ENCODE measurements around the gene KDM6A. TPM values are rescaled to one million over a fixed set of nuclear protein-coding genes. Genes with fewer than 3 reads are reported as not detected.
"Not testable (repeated sequence)": the region's sequence is repeated elsewhere in the genome, so short reads cannot be mapped to it uniquely, and the experiment has no call there.

Gene KDM6A
- total RNA-seq, 1 donor from 2014 or later = 26.2 TPM

DNA sequence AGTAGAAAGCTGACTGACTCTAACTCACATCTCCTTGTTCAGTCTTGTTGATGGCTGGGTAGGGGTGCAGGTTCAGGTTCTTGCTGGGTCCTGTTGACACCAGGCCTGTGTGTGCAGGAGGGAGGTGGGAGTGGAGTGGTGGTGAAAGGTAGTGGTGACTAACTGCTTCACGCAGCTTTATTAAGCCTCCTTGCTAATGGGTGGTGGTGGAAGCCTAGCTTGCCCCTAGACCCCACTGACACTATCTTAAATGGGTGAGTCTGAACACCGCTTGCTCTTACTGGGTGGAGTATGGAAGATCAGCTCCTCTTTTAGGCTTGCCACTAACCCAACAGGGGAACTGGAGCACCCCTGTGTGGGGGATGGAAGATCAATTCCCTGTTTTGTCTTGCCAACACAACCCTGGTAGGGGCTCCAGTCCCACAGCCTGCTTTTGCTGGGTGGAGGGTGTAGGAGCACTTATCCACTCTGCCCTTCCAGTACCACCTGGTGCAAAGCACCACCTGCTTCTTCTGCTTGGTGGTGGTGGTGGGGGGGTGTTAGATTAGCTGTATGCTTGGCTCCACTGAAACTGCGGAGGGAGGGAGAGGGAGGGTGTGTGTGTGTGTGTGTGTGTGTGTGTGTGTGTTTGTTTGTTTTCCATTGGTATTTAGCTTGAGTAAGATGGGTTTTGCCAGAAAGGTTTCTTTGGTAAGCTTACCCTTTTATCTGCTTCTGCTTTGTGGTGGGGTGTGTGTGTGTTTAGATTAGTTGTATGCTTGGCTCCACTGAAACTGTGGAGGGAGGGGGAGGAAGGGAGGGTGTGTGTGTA is 25.6 kb downstream of the KDM6A start:
- Mint-ChIP-seq H3K27me3 (no peaks in the 10 kb centered on the region), H3K9me3 (no peaks in the 10 kb centered on the region), H3K36me3 (ENCODE audit: low read depth) (peaks cover 20% of the 10 kb centered on the region), H3K4me1 (peaks cover 22% of the 10 kb centered on the region), H3K27ac (peak overlapping the region; percentile 87), H3K4me3 (peak overlapping the region; percentile 50)
- DNase-seq = peak; percentile 62
- intact Hi-C loops (cut with micrococcal nuclease) = loop anchor here (2.0 kb wide), 1 partner anchor 26 kb away; the partner anchor contains the start of gene KDM6A

DNA sequence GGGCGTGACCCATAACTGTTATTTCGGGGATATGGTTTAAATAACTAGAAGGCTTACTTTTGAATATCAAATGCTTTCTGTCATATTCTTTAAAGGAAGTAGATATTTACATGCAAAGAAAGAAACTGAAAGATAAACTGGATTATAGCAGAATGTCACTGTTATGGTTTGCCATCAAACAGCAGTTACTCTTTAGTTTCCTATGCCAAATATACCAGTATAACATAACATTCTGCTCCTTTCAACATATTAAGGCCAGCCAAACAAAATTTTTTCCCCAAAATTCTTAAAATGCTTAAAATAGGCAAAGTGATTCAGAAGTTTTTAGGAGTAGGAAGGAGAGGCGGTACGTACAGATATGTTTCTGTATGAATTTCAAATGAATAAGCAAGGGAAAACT is 27.0 kb downstream of the KDM6A start:
- Mint-ChIP-seq H3K27me3 (no peaks in the 10 kb centered on the region), H3K4me3 (peak overlapping the region; percentile 53), H3K4me1 (peaks cover 28% of the 10 kb centered on the region), H3K36me3 (ENCODE audit: low read depth) (peaks cover 20% of the 10 kb centered on the region), H3K9me3 (no peaks in the 10 kb centered on the region), H3K27ac (peak overlapping the region; percentile 87)
- no peak for DNase-seq
- intact Hi-C loops (cut with micrococcal nuclease) = loop anchor here (2.0 kb wide), 1 partner anchor 27 kb away; the partner anchor contains the start of gene KDM6A

DNA sequence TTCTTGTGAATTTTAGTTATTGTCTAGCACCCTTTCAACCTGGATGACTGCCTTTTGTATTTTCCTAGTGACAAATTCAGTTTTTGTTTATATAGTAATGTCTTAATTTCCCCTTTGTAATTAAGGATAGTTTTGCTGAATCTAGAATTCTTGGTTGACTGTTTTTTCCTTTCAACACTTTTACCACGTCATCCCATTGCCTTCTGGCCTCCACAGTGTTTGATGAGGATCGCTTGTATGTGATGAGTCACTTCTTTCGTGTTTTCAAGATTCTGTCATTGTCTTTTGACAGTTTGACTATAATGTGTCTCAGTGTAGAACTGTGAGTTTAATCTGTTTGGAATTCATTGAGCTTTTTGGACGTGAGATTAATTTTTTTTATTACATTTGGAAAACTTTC is 30.1 kb downstream of the KDM6A start:
- intact Hi-C loops (cut with micrococcal nuclease) = no loop called here
- peaks cover 42% of the 10 kb centered on the region for H3K4me1 Mint-ChIP-seq
- H3K36me3 Mint-ChIP-seq (ENCODE audit: low read depth) = peaks cover 22% of the 10 kb centered on the region
- H3K27me3 Mint-ChIP-seq = no peaks in the 10 kb centered on the region
- peaks cover 5% of the 10 kb centered on the region for H3K9me3 Mint-ChIP-seq
- DNase-seq = peak; percentile 57
- peak overlapping the region; percentile 9 for H3K4me3 Mint-ChIP-seq
- peak overlapping the region; percentile 66 for H3K27ac Mint-ChIP-seq

DNA sequence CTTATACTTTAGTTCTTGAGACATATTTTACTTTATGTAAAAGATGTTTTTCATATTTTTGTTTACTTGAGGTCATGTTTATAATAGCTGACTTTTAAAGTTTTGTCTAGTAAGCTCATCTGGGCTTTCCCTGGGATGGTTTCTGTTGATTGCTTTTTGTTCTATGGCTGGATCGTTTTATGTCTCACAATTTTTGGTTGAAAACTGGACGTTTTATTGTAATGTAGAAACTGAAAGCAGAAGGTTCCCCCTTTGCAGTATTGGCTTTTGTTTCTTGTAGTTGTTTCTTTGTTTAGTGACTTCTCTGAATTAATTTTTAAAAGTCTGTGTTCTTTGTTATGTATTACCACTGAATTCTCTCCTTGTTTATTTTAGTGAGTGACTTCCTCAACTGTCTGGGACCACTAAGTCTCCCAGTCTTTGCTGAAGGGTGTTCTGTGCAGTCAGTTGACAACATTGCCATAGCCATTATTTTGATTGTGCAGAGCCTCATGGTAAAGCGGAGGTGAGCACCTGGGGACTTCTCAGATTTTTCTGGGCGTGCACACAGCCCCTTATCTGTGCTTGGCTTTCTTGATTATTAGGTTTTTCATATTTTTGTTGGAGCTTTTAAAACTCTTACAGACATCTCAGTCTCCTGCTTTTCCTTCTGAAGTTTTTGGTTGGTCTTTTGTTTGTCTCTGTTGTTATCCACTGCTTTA is 31.0 kb downstream of the KDM6A start:
- H3K36me3 Mint-ChIP-seq (ENCODE audit: low read depth) = peaks cover 22% of the 10 kb centered on the region
- H3K4me1 Mint-ChIP-seq = peaks cover 39% of the 10 kb centered on the region
- H3K9me3 Mint-ChIP-seq = peaks cover 7% of the 10 kb centered on the region
- peak overlapping the region; percentile 49 for H3K4me3 Mint-ChIP-seq
- intact Hi-C loops (cut with micrococcal nuclease) = no loop called here
- peak overlapping the region; percentile 66 for H3K27ac Mint-ChIP-seq
- no peaks in the 10 kb centered on the region for H3K27me3 Mint-ChIP-seq
- DNase-seq = no peak

DNA sequence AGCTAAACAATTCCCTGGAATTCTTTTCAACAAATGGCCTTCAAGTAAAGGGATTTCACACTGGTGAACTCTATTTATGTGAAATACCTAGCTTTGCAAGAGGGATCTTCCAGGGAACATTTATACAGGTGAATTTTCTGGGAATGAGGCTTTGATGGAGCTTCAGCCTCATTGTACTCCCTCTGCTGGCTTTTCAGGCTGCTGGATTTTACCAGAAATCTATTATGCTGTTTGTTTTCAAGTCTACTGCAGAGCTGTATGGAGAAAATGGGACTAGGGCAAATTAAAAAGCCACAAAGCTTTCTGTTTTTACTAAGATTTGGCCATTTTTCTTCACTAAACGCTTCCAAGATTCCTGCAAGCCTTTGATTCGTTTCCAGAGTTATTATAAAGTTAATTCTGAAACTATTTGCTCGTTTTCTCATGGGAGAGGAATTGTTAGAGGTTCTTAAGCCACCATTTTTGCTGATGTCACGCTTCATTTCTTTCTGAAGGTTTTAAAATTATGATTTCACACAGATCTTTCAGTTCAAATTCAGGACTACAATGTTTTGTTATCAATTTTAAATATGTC is 31.6 kb downstream of the KDM6A start:
- peak overlapping the region; percentile 49 for H3K4me3 Mint-ChIP-seq
- H3K36me3 Mint-ChIP-seq (ENCODE audit: low read depth) = peaks cover 21% of the 10 kb centered on the region
- intact Hi-C loops (cut with micrococcal nuclease) = no loop called here
- H3K27ac Mint-ChIP-seq = peak overlapping the region; percentile 66
- H3K9me3 Mint-ChIP-seq = peaks cover 7% of the 10 kb centered on the region
- no peaks in the 10 kb centered on the region for H3K27me3 Mint-ChIP-seq
- no peak for DNase-seq
- peaks cover 33% of the 10 kb centered on the region for H3K4me1 Mint-ChIP-seq

DNA sequence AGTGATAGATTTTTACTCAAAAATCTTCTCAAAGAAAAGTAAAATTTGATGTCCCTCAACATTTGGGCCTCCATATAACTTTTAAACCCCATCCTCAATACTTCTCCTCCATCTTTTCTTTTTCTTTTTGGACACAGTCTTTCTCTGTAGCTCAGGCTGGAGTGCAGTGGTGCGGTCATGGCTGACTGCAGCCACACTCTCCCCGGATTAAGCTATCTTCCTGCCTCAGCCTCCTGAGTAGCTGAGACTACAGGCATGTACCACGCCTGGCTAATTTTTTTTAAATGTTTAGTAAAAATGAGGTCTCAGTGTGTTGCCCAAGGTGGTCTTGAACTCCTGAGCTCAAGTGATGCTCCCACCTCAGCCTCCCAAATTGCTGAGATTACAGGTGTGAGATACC is 33.1 kb downstream of the KDM6A start:
- no peak for DNase-seq
- Mint-ChIP-seq H3K36me3 (ENCODE audit: low read depth) (peaks cover 19% of the 10 kb centered on the region), H3K27ac (peak overlapping the region; percentile 41), H3K4me1 (peaks cover 30% of the 10 kb centered on the region), H3K9me3 (peaks cover 7% of the 10 kb centered on the region), H3K4me3 (no peak overlapping the region), H3K27me3 (no peaks in the 10 kb centered on the region)
- intact Hi-C loops (cut with micrococcal nuclease) = no loop called here

DNA sequence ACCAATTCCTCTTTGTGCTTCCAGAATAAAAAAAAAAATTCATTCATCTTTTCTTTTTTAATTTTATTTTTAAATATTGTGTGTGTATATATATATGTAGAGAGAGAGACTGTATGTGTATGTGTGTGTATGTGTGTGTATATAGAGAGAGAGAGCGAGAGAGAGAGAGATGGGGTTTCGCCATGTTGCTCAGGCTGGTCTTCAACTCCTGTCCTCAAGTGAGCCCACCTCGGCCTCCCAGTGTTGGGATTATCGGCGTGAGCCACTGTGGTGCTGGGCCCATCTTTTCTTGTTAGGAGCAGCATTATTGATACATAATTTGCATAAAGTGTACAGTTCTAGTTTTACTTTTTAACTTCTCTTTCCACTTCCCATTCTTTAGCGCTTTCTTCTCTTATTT is 33.6 kb downstream of the KDM6A start:
- H3K4me3 Mint-ChIP-seq = no peak overlapping the region
- H3K27ac Mint-ChIP-seq = no peak overlapping the region
- peaks cover 19% of the 10 kb centered on the region for H3K36me3 Mint-ChIP-seq (ENCODE audit: low read depth)
- no peaks in the 10 kb centered on the region for H3K27me3 Mint-ChIP-seq
- no peak for DNase-seq
- peaks cover 7% of the 10 kb centered on the region for H3K9me3 Mint-ChIP-seq
- H3K4me1 Mint-ChIP-seq = peaks cover 30% of the 10 kb centered on the region
- intact Hi-C loops (cut with micrococcal nuclease) = no loop called here

DNA sequence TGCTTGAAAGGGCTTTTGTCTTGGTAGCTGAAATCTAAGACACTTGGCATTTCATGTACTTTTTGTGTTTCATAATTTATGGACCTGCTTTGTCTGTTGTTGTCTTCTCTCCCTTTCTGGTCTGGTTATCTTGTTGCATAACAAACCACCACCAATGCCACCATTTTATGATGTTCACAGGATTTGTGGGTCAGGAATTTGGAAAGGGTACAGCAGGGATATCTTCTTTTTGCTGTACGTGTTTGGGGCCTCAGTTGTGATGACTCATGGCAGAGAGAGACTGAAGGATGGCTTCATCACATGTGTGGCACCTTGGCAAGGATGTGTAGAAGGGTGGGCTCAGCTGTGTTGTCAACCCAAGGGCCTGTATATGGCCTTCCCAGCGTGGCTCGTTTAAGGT is 35.2 kb downstream of the KDM6A start:
- no peak for DNase-seq
- Mint-ChIP-seq H3K27me3 (no peaks in the 10 kb centered on the region), H3K4me1 (peaks cover 28% of the 10 kb centered on the region), H3K9me3 (peaks cover 7% of the 10 kb centered on the region), H3K36me3 (ENCODE audit: low read depth) (peaks cover 14% of the 10 kb centered on the region), H3K27ac (peak overlapping the region; percentile 66), H3K4me3 (no peak overlapping the region)
- intact Hi-C loops (cut with micrococcal nuclease) = no loop called here

DNA sequence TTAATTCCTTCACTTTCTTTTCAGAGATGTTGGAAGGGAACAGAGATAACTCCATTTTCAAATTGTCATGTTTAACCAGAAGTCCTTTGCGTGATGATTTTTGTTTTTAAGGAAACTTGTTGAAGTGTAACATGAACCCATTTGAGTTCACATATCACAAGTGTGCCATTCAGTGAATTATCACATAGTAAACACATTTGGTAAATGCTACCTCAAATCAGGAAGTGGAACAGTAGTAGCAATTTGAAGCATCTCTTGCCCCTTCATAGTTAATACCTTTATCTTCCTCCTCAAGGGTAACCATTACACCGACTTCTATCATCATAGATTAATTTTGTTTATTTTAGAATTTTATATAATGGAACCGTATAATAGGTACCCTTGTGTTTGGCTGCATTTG is 35.8 kb downstream of the KDM6A start:
- Mint-ChIP-seq H3K4me1 (peaks cover 25% of the 10 kb centered on the region), H3K9me3 (peaks cover 7% of the 10 kb centered on the region), H3K4me3 (no peak overlapping the region), H3K27ac (no peak overlapping the region), H3K36me3 (ENCODE audit: low read depth) (peaks cover 11% of the 10 kb centered on the region), H3K27me3 (no peaks in the 10 kb centered on the region)
- intact Hi-C loops (cut with micrococcal nuclease) = no loop called here
- no peak for DNase-seq

DNA sequence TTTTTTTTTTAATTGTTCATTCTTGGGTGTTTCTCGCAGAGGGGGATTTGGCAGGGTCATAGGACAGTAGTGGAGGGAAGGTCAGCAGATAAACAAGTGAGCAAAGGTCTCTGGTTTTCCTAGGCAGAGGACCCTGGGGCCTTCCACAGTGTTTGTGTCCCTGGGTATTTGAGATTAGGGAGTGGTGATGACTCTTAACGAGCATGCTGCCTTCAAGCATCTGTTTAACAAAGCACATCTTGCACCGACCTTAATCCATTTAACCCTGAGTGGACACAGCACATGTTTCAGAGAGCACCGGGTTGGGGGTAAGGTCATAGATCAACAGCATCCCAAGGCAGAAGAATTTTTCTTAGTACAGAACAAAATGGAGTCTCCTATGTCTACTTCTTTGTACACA is 37.5 kb downstream of the KDM6A start:
- peaks cover 23% of the 10 kb centered on the region for H3K4me1 Mint-ChIP-seq
- H3K36me3 Mint-ChIP-seq (ENCODE audit: low read depth) = peaks cover 11% of the 10 kb centered on the region
- H3K9me3 Mint-ChIP-seq; DNase-seq; H3K27me3 Mint-ChIP-seq; intact Hi-C loops (cut with micrococcal nuclease); H3K27ac Mint-ChIP-seq; H3K4me3 Mint-ChIP-seq: not testable (repeated sequence)

DNA sequence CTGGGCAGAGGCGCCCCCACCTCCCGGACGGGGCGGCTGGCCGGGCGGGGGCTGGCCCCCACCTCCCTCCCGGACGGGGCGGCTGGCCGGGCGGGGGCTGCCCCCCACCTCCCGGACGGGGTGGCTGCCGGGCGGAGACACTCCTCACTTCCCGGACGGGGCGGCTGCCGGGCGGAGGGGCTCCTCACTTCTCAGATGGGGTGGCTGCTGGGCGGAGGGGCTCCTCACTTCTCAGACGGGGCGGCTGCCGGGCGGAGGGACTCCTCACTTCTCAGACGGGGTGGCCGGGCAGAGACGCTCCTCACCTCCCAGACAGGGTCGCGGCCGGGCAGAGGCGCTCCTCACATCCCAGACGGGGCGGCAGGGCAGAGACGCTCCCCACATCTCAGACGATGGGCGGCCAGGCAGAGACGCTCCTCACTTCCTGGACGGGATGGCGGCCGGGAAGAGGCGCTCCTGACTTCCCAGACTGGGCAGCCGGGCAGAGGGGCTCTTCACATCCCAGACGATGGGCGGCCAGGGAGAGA is 38.1 kb downstream of the KDM6A start:
- intact Hi-C loops (cut with micrococcal nuclease); DNase-seq; H3K4me3 Mint-ChIP-seq; H3K27ac Mint-ChIP-seq; H3K9me3 Mint-ChIP-seq; H3K36me3 Mint-ChIP-seq (ENCODE audit: low read depth); H3K27me3 Mint-ChIP-seq: not testable (repeated sequence)
- peaks cover 22% of the 10 kb centered on the region for H3K4me1 Mint-ChIP-seq

DNA sequence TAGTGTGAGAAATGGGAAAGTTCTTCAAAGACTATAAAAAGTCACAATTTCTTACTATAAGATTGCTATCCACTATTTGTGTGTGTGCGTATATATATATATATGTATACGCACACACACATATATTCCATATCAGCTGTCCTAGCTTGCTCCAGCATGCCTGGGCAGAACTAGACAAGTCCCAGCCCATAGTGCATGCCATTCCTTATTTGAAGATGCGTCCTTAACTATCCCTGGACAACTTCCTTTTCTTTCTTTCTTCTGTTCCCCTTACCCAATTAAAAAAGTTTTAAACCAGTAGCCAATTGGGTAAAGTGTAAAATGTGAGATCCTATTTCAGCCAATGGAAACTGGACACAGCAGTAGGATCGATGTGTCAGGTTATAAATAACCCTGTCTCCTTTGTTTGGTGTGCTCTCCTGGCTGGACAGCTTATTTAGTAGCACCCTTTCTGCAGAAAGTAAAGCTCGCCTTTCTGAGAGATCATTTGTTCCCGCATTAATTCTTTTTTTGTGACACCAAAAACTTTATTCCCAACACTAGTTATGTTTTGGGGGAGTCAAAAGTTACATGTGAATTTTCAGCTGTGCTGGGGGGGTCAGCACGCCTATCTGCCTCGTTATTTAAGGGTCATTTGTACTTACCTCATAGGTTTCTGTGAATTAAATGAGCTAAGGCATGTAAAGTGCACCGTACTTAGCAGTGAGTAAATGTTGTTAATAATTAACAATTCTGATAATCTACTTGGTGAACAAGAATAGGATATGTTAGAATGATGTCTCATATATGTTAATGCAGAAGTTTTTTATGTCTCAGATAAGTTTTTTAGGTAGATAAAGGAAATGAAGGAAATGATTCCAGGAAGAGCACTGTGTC is 40.9 kb downstream of the KDM6A start:
- peaks cover 10% of the 10 kb centered on the region for H3K4me1 Mint-ChIP-seq
- no peak overlapping the region for H3K4me3 Mint-ChIP-seq
- intact Hi-C loops (cut with micrococcal nuclease) = no loop called here
- no peaks in the 10 kb centered on the region for H3K9me3 Mint-ChIP-seq
- no peaks in the 10 kb centered on the region for H3K36me3 Mint-ChIP-seq (ENCODE audit: low read depth)
- H3K27me3 Mint-ChIP-seq = no peaks in the 10 kb centered on the region
- no peak overlapping the region for H3K27ac Mint-ChIP-seq
- no peak for DNase-seq

DNA sequence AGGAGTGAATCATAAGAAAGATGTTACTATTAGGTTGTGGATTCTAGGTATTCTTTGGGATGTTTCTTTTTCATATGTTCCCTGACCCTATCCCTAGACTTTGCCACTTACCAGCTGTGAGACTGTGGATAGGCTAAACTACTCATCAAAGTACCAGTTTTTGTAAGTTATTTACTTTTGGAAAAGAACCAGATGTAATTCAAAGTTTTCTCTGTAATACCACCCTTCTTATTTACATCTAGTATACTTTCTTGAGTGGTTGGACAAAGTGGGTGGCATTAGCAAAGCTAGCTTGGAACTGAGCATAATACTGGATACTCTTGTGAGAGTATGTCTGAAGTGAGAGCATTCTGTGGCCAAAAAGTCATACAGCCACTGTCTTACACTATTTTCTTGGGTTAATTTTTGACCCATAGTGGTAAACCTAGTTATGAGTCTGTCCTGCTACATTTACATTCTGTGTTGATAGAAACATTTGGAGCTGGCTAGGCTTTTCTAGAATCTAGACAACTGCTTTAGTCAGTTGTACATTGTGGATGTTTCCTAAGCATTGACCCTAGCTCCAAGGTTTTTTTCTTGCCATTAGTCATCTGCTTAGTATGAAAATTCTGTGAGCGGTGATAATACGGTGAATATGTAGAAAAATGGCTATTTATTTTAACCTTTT is 41.7 kb downstream of the KDM6A start:
- Mint-ChIP-seq H3K4me1 (peaks cover 12% of the 10 kb centered on the region), H3K9me3 (no peaks in the 10 kb centered on the region), H3K27ac (no peak overlapping the region), H3K4me3 (no peak overlapping the region), H3K36me3 (ENCODE audit: low read depth) (no peaks in the 10 kb centered on the region), H3K27me3 (no peaks in the 10 kb centered on the region)
- DNase-seq = no peak
- intact Hi-C loops (cut with micrococcal nuclease) = no loop called here
